GM18519 (cell line): ENCODE data around the gene LRCH1.

Experiments used
- ATAC-seq: cut with Tn5 transposase; IDR thresholded peaks from one replicate; pipeline ENCODE4 v1.9.1; 2021; ENCODE audit warnings: mild to moderate bottlenecking, moderate library complexity; ENCODE audit not compliant: unreplicated experiment, low FRiP score

The LRCH1 gene

DNA sequence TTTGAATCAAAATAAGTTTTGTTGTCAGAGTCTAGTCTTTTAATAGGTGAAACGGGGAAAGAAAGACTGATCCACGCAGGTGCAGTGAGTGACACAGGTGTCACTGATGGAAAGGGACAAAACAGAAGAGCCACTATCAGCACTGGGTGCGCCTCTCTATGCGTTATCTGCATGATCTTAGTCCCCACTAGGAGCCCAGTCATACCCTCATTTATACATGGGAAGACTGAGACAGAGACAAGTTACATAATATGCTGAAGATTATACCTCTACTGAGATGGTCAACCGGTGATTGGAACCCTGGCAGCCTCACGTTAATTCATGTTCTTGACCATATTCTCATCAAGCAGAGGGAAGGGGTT is 3.4 kb downstream of the LRCH1 start:
- ATAC-seq, result no peak

DNA sequence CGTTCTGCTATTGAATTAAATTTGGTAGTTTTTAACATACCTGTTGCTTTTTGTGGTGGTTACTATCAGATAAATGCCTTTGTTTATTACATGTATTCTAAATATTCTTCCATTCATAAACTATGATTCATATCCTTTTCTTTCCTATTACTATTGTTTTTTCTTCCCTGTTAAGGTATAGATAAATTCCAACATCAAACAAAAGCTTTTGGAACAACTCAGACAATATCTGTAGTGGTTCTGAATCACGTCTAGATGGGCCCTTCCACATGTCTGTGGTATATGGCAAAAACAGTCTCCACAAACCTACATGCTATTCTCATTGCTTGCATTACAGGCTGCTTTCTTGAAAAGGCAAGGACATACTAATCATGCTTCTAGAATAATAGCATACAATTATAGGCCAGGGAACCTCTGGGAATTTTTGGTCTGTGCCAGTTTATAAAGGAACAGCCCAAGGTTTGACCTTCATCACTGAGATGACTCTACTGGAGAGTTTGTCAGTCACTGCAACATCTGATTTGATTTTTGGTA is 6.4 kb downstream of the LRCH1 start:
- no peak for ATAC-seq

DNA sequence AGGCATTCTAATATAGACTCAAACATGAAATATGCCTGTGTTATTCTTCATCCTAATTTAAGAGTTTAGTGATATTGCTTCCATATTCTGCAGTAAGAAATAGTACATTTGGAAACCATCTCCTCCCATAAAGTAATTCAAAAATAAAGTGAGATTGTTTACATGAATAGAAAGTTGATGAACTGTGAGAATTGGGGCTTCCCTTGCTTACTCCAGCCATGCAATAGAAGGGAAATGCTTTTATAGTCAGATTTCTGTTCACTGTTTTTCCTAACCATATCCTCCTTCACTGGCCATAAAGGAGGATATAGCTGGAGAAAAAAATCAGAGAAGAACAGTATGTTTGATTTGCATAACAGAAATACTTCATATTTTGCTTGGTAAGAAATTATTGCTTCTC is 7.8 kb downstream of the LRCH1 start:
- no peak for ATAC-seq

DNA sequence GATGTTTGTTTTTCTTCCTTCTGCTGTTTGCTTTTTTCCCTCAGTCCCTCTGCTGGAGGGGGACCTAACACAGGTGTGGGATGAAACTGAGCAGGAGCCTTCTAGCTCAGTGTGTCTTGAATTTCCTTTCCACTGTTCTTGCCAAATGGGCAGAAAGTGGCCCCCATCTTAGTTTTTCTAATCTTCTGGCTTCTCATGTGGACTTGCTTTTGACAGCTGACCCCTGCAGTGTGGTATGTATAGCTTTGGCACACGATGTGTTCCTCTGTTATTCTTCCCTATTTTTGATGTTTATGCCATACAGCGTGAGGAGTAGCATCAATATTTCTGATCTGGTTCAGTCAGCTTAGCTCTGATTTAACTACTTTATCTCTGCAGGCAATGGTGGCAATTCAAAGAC is 8.3 kb downstream of the LRCH1 start:
- no peak for ATAC-seq

DNA sequence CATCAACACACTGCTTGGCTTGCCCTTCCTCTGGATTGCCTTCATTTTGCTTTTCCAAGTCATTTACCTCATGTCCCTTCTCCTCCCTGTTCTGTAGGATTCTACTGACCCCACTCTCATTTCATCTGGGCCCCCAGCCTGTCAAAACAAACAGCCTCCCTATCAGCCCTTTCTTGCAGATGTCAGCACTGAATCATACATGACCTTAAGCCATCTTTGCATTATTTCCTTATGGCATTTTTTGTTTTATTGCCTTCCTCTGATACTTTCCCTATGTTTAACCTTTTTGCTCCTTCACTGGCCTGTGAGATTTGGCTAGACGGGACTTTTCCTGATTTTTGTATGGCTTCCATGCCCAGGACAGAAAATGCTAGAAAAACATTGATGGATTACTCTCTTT is 8.7 kb downstream of the LRCH1 start:
- no peak for ATAC-seq

GRCh38 chr13:46562152-46562551 is 9.2 kb downstream of the LRCH1 start:
- ATAC-seq, result no peak

- ATAC-seq, result no peak
Measured at GRCh38 chr13:46562581-46562980, 9.6 kb downstream of the LRCH1 start.

DNA sequence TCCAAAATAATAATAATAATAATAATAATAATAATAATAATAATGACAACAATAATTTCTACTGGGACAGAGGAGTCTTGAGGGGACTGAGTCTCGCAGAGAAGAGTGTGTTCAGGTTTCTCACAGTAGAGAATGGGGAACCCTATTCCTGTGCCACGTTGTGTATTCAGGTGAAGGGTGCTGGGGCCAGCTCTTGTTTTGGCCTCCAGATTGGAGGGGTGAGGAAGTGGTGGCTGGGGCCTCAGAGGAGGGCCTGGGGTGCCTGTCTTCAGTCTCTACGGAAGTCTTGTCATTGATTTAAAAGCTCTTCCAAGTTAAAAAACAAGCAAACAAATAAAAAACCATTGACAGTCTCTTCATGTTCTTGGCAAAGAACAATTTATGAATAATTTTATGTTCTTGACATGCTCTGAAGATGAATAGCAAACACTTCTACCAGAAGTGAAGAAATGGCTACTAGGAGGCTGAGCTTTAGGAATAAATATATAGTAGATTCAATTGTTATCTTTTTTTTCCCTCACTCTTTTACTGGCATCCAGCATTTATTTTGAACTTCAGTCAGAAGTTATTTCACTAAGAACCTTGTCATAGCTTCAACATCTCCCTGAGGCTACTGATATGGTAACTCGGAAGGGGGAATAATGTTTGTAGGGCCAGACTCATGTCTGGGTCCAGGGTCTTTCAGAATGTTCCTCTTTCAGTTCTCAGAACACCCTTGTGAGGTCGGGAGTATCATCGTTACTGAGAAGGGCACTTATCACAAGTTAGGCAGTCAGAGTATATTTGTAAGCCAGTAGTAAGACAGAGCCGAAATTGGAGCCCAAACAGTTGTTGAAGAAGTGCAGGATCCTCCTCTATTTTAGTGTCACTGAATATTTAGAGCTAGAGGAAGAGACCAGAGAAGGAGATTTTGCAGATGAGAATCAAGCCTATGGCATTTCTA is 13.1 kb downstream of the LRCH1 start:
- peak; percentile 63 for ATAC-seq

DNA sequence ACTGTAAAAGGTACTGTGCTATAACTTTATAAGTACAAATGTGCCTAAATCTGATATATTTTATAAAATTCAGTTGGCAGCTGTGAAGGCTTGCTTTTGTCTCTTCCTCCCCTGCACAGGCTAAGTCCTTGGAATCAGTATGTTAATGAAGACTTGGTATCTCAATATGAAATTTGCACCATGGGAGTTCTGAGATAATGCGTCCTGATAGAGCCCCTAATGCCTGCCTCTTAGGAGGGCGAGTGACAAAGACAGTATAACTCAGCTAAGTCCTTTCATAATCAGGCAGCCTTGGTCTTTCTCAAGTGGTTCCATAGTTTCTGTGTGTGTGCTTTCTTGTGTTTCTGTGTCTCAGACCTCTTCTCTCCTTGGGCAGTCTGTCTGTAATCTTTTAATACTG is 14.7 kb downstream of the LRCH1 start:
- no peak for ATAC-seq

GRCh38 chr13:46569456-46569855 is 16.5 kb downstream of the LRCH1 start:
- ATAC-seq, result no peak

DNA sequence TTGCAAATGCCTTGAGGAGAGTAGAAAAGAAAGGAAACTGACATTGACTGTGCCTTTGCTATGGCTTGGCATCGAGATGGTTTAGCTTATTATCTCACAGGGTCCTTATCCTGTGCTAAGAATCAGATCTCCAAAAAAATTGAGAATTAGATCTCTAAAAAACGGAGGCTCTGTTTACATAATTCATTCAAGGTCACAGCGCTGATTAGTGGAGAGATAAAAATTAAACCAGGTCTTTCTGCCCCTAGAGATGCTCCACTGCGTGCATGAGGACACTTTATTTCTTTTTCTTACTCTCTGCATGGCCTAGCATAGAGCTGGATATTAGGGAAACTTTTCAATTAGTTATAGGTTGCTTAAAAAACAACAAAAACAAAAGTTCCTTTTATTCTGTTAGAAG is 17.3 kb downstream of the LRCH1 start:
- ATAC-seq, result no peak

GRCh38 chr13:46571189-46571908 is 18.4 kb downstream of the LRCH1 start:
- peak; percentile 53 for ATAC-seq

DNA sequence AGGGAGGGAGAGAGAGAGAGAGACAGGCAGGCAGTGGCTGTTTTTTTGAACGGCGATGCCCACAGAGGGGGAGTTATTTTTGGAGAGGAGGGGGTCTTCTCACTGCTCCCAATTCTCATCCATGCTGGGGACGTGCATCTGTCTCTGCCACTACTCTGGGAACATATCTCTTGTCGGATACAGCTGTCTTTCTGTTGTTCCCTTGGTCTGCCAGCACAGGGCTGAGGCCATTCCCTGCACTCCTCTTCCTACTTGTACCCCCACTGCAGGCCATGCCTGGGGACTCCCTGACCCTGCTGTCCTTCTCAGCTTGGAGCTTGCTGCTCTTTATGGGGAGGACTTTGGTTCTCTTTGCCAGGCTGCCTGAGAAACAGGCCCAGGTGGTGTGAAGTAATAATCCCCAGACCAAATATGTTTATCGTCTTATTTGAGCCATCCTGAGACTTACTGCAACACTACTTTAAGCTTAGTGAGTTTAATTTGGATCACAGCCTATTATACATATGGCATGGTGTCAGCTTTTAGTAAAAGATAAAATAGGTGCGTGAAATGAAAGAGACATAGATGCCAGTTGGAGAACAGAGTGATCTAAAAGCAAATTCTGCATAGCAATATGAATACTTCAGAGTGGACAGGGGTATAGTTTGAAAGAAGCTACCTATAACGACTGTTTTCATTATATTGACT is 19.1 kb downstream of the LRCH1 start:
- no peak for ATAC-seq

GRCh38 chr13:46572752-46573431 is 19.9 kb downstream of the LRCH1 start:
- peak; percentile 28 for ATAC-seq

DNA sequence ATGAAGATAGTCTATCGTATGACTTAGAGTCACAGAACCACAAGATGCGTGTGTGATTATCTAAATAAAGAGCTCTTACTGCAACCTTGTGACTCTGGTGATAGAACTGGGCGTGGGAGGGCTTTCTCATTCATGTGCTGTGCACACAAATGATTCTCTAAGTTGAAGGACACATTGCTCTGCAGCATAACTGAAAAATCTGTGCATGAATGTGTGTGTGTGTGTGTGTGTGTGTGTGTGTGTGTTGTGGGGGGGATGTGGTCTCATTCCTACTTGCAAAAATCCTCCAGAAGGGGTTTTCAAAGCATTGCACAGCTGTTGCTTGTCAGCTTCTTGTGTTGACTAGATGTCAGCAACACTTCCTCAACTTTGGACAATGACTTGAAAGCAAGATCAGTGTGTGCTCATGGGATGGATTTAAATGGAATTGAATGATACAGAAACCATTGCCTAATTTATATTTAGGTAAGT is 22.4 kb downstream of the LRCH1 start:
- ATAC-seq, result no peak

DNA sequence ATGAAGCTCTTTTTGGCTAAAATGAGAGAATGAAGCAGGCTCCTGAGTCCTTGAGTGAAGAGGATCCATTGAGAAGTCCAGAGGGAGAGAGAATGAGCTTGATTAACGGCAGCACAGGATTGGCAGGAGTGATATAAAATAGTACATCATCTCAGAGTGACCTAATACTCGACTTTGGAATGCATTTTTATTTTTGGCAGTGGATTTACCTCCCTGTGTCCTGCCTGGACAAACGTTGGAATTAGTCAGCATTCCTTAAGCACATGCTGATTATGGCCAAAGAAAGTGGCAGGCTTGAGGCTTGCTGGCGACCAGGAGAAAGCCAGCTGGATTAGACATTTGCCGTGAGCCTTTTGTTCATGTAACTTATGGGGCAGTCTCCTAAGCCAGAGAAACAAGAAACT is 22.9 kb downstream of the LRCH1 start:
- no peak for ATAC-seq

DNA sequence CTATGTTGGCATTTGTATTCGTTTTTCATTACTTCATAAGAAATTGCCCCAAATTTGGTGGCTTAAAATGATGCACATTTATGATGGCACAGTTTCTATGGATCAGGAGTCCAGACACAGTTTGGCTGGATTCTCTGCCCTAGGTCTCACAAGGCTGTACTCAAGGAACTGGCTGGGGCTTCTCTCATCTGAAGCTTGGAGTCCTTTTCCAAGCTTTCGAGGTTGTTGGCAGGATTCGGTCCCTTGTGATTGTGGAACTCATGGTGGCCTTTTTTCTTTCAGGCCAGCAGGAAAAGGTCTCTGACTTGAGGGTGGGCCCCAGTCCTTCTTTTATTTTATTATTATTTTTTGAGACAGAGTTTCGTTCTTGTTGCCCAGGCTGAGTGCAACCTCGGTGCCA is 23.8 kb downstream of the LRCH1 start:
- ATAC-seq, result no peak

DNA sequence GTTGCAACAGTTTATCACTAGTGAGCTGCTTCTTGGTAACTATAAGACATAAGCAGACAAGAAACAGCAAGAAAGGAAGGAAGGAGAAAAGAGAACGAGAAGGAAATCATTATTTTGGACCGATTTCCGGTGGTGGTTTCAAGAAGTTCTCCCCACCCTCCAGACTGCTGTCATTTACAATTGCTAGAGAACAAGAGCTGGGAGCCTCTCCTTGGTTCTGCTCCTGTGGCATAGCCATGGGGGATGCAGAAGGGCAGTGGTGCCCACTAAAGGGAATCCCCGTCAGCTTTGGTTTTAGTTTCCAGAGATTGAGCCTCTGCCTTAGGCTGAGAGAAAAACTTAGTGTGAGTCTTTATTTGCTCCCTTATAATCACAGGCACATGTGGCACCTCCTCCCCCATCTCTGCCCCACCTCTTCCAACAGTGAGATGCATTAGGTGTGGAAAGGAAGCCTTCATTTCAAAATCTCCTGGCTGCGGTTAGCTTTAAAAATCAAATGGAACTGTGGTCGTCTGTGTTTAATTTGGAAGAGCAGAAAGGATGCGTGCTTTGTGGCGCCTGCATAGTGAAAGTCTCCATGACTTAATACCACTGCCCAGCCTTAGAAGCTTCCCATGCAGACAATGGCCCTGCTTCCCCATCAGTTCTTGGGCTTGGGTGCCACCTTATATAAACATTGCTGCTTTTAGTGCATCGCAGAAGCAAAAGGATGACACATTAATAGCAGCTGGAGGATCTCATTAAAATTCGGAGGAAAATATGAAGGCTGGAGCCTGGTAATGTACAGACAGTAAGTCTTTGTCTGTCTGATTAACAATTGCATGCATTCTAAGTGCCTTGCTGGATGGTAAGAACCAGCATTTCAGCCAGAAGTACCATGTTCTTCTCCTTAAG is 25.0 kb downstream of the LRCH1 start:
- no peak for ATAC-seq

GRCh38 chr13:46578590-46578975 is 25.6 kb downstream of the LRCH1 start:
- ATAC-seq, result peak; percentile 28
